IPS-NIHi7 (cell line): ENCODE results near the gene GNPAT.
A peak's percentile ranks its signal among the peaks of the same experiment; 100 is the strongest.

Source experiments
- DNase-seq: peaks from one replicate; pipeline ENCODE4 v3.0.0; 2012; ENCODE audit warnings: mixed read lengths; ENCODE audit errors: extremely low spot score

GNPAT gene

DNA sequence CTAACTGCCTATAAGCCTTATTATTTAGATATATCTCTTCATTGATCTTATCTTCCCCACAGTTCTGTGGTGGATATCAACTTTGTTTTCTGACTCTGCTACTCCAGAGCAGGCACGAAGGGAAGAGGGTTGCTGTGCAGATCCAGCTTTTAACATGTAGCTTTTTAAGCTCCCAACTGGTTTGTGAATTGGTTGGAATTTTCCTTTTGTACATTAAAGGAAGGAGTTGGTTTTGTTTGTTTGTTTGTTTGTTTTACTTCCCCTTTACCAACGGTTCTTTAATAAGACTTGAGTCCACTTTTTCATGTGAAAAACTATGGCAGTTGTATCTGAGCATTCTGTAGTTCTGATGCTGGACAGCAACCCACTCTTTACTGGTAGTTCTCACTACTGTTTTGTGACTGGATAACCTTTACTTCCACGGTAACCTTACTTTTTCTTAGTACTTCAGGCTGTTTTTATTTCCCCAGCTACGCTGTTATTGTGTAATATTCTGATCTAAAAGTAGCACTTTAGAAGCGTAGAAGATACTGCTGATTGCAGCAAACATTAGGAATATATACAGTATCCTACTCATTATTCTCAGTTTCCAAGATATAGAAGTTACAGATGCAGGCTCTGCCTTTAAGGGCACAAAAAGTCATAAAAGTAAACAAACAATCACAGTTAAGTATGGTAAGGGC lies 1.6 kb downstream of the GNPAT start:
- no peak for DNase-seq

DNA sequence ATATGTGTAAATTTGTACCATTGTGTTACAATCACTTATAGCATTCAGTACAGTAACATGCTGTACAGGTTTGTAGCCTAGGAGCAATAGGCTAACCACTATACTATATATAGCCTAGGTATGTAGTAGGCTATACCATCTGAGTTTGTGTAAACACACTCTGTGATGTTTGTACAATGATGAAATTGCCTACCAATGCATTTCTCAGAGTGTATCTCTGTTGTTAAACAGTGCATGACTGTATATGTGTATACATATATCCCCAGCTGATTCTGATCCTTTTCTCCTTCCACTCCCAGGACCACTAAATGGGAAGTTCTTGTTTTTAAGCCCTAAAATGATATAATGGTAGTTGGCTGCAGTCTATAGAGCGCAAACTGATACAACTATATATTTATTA lies 7.8 kb downstream of the GNPAT start:
- no peak for DNase-seq

- DNase-seq, result peak; percentile 24
Observed at GRCh38 chr1:231252336-231252735, 11.3 kb downstream of the GNPAT start.

- no peak for DNase-seq
Observed at GRCh38 chr1:231260351-231260750, 19.3 kb downstream of the GNPAT start.

GRCh38 chr1:231264642-231265041 lies 23.6 kb downstream of the GNPAT start:
- no peak for DNase-seq

DNA sequence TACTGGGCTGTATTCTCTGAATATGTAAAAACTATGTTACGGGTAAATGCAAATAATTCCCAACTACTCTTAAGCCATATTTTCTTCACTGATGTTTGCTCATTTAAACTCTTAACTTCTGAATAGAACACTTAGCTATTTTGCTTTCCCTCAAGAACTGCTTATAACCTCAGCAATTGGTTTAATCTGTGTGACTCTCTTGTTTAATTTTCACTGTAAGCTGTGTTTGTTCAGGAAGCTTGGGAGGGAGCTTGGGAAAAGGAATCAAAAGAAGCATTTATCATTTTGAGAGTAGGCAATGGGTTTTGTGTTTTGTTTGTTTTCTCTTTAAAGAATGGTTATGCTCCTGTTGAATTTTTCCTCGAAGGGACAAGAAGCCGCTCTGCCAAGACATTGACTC lies 24.4 kb downstream of the GNPAT start:
- no peak for DNase-seq

DNA sequence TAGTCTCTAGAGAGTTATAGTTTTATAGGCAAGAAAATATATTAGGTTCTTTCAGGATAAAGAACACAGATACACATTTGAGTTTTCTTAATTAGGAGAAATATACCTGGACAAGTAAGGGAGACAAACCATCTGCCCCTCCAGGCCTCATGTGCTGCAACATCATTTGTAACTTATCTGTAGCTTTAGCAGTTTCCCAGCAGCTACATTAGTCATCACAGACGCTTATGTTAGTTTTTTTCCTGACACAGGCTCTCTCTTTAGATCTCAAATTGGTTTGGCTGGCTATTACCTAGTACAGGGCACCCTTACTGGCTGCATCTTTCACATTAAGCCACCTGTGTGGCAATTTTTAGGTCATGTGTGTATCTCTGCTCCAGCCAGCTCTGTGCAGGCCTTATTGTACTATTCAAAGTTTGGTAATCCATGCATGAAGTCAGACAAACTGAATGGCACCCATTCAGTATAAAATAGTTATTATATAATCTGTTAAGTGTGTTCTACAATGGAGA lies 25.9 kb downstream of the GNPAT start:
- DNase-seq, result no peak

GRCh38 chr1:231272173-231272572 lies 31.2 kb downstream of the GNPAT start:
- DNase-seq, result no peak

DNA sequence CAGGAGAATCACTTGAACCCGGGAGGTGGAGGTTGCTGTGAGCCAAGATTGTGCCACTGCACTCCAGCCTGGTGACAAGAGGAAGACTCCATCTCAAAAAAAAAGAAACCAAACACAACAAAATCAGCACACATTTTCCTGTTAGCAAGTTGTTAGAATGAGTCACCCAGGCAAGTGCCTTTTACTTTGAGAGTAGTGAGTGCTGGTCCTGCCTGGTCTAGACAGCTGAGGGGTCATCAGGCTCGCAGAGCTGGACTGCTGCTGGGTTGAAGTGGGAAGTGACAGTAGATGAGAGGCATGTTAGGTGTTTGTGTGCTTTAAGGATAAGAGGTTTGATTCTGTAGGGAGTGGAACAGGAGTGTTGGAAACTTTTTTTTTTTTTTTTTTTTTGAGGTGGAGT lies 31.9 kb downstream of the GNPAT start:
- no peak for DNase-seq

- no peak for DNase-seq
Observed at GRCh38 chr1:231274119-231274825, 33.3 kb downstream of the GNPAT start.

- DNase-seq, result no peak
Observed at GRCh38 chr1:231278100-231278790, 37.2 kb downstream of the GNPAT start.

DNA sequence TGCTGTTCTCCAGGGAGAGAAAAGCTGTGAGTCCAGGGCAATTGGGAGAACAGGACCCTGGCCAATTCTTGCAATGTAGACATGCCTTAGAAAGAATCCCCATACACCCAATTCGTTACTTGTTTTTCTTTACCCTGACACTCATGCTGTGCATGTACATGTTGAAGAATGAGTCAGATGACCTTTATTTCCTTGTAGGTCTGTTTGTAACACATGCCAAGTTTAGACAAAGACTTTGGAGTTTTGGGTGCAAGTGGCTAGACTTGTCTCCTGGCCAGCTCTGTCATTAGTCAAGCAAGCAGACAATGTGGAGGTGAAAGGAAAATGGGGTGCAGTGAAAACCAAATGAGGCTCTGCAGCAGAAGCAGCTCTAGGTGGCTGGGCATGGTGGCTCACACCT lies 38.1 kb downstream of the GNPAT start:
- DNase-seq, result no peak

GRCh38 chr1:231279683-231280082 lies 38.7 kb downstream of the GNPAT start:
- DNase-seq, result no peak

DNA sequence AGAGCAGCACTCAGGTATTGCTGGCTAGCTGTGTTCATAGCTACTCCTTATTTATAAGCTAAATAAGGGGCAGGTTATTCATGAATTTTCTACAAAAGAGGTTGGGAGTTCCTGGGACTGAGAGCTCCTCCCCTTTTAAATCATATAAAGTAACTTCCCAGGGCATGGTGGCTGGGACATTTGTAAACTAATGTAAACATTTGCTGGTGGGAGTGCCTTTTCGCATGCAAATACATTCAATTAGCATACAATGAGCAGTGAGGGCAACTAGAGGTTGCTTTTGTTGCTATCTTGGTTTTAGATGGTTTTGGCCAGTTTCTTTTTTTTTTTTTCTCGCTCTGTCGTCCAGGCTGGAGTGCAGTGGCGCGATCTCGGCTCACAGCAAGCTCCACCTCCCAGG lies 43.4 kb downstream of the GNPAT start:
- no peak for DNase-seq

DNA sequence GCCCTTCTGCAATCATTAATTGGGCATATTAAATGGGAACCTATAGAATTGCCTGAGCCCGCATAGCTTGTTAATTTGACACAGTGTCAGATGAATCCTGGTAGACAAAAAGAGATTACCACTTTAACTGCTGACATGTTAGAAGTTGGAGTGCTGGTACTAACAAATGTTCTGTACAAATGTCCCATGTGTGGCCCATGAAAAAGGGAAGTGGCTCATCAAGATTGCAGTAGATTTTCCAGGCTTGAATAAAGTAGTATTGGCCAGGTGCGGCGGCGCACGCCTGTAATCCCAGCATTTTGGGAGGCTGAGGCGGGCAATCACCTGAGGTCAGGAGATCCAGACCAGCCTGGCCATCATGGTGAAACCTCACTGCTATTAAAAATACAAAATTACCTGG lies 45.6 kb downstream of the GNPAT start:
- no peak for DNase-seq

- no peak for DNase-seq
Observed at GRCh38 chr1:231295938-231296337, 54.9 kb downstream of the GNPAT start.

DNA sequence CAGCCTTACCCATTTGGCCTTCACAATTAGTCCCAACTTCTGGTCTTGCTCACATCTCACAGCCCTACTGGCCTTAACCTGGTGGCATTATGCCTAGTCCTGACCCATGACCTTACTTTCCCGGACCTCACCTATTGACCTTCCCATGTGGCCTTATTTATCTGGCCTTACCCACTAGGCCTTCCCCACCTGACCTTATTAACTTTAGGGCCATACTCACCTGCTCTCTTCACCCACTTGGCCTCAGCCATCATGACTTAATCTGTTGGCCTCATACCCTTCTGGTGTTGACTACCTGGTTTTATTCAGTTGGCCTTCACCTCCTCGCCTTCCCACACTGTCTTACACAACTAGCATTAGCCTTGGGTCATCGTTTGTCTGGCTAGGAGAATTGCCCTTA lies 61.0 kb downstream of the GNPAT start:
- DNase-seq, result no peak

- no peak for DNase-seq
Observed at GRCh38 chr1:231310391-231310934, 69.5 kb downstream of the GNPAT start.

DNA sequence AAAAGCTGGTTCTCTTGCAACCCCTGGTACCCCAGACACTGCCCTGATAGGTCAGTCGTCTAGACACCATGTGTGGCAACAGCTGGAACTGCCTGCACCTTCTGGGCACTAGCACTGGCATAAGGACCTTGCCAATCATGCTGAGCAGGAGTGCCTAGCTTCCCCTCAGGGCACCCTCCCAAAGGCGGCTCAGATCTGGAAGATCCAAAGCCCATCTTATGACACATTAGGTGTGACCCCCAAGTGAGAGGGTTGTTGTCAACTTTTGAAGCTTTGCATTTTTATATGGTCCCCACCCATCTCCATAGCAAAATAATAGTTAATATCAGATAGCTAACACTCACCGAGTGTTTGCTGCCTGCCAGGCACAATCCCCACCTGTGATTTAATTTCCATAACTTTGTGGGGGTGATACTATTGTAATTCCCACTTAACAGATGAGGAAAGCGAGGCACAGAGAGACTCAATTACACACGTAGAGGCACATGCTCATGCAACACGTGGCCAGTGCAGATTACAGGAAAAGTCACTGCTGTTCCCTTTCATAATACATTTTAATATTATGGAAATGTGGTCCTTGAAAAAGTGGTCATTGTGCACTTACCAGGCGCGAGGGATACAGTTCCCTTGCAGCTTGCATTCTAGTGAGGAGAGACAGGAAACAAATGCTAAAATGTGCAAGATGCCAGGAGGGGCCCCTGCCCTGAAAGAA lies 70.9 kb downstream of the GNPAT start:
- no peak for DNase-seq

DNA sequence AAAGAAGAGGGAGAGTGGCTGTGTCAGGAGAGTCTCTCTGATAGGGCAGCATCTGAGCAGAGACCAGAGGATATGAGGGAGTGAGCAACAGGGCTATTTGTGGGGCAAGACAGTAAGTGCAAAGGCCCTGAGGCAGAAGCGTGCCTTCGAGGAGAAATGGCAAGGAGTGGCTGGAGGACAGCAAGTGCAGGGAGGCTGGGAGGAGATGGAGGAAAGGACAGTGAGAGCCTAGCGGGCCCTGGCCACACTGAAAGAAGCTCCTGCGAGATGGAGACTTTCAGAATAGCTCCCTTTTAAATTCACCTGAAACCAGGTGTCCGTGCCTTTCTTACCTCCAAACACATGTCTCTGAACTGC lies 71.4 kb downstream of the GNPAT start:
- no peak for DNase-seq

- DNase-seq, result no peak
Observed at GRCh38 chr1:231313661-231314060, 72.6 kb downstream of the GNPAT start.

DNA sequence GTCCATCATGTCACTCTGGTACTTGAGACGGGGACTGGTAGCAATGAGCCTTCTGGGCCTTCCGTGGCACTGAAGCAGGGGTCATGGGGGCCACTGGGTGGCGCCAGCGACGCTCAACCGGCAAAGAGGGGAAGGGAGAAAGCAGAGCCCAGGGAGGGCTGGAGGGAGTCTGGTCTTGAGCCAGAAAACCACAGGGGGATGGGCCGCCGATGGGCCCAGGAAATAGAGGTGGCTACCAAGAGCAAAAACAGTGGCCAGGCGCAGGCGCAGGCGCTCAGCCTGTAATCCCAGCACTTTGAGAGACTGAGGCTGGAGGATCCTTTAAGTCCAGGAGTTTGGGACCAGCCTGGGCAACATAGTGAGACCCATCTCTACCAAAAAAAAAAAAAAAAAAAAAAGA lies 74.9 kb downstream of the GNPAT start:
- DNase-seq, result peak; percentile 77
